H1 (cell line): ENCODE data around the gene ANAPC5. TPM values are rescaled to one million over a fixed set of nuclear protein-coding genes. Genes with fewer than 3 reads are reported as not detected.

Experiments
- BRCA1 ChIP-seq: IDR thresholded peaks from 2 replicates; pipeline ENCODE4 v1.6.1; 2012; ENCODE audit warnings: low read depth, low read length, improper control_type of control experiment
- HDAC2 ChIP-seq, 2 experiments: fragments of 300-600 bp in 1 of 2; sonication (generic) in 1 of 2; IDR thresholded peaks; 2 replicates each; pipeline ENCODE4 v1.6.1; 2011 to 2012; ENCODE audit warnings: low read depth in 2 of 2, low read length in 2 of 2, mild to moderate bottlenecking in 2 of 2, moderate library complexity in 2 of 2, borderline replicate concordance in 1 of 2, inconsistent platforms in 1 of 2
- KDM5A ChIP-seq: fragments of 200-600 bp; IDR thresholded peaks from 2 replicates; pipeline ENCODE4 v1.7.1; 2012; ENCODE audit warnings: mild to moderate bottlenecking, low read length, inconsistent platforms, mixed read lengths
- NANOG ChIP-seq: IDR thresholded peaks from 2 replicates; pipeline ENCODE4 v1.6.1; 2011; ENCODE audit warnings: low read length, low read depth, mild to moderate bottlenecking, inconsistent platforms; ENCODE audit not compliant: insufficient read depth, poor library complexity, severe bottlenecking
- RBBP5 ChIP-seq: IDR thresholded peaks from 2 replicates; pipeline ENCODE4 v1.7.1; 2012; ENCODE audit warnings: low read depth, mild to moderate bottlenecking, inconsistent platforms, low read length, moderate library complexity, borderline replicate concordance
- SIX5 ChIP-seq: IDR thresholded peaks from 2 replicates; pipeline ENCODE4 v1.6.1; 2011; ENCODE audit warnings: mild to moderate bottlenecking, low read depth, low read length
- SP1 ChIP-seq: IDR thresholded peaks from 2 replicates; pipeline ENCODE4 v1.6.1; 2011; ENCODE audit warnings: low read depth, low read length
- SP4 ChIP-seq: IDR thresholded peaks from 2 replicates; pipeline ENCODE4 v1.6.1; 2012; ENCODE audit warnings: low read length, inconsistent platforms
- TBP ChIP-seq: IDR thresholded peaks from 2 replicates; pipeline ENCODE4 v1.6.1; 2011; ENCODE audit warnings: low read depth, low read length, improper control_type of control experiment
- polyA plus RNA-seq, 7 experiments: library from polyadenylated mRNA; depleted of rRNA in 3 of 7; stranded (reverse) in 5 of 7; unstranded in 2 of 7; fragments of >200 nt in 5 of 7; fragments of 200-250 nt in 2 of 7; gene quantifications; 1 replicate in 5 of 7; 2 replicates in 1 of 7; 4 replicates in 1 of 7; pipeline versions ENCODE4 v1.2.1 to v1.2.3, GENCODE V29; 2011 to 2013; ENCODE audit warnings: missing spikeins in 2 of 7, mixed read lengths in 2 of 7
- total RNA-seq: library from RNA; stranded (reverse); fragmentation: NEBNext Ultra II Directional; extraction: Animal tissue kit (Norgen Biotek cat#: 25700); gene quantifications from 2 replicates; pipeline ENCODE4 v1.2.1, GENCODE V29; 2021
- TF ChIP-seq, protein P1 (sequence below): fragments of 300-600 bp; sonication (generic); IDR thresholded peaks from 2 replicates; pipeline ENCODE4 v1.7.1; 2012; ENCODE audit warnings: low read length, moderate library complexity, mild to moderate bottlenecking, inconsistent platforms; ENCODE audit not compliant: insufficient replicate concordance
- TF ChIP-seq, protein P2 (sequence below): IDR thresholded peaks from 2 replicates; pipeline ENCODE4 v1.6.1; 2012; ENCODE audit warnings: inconsistent platforms

ANAPC5 gene
- total and polyA plus RNA-seq, 2 of the 8 experiments (the other 6 are each of a cell fraction or from before 2014, with no cell fraction given), result 103 to 127 TPM

DNA sequence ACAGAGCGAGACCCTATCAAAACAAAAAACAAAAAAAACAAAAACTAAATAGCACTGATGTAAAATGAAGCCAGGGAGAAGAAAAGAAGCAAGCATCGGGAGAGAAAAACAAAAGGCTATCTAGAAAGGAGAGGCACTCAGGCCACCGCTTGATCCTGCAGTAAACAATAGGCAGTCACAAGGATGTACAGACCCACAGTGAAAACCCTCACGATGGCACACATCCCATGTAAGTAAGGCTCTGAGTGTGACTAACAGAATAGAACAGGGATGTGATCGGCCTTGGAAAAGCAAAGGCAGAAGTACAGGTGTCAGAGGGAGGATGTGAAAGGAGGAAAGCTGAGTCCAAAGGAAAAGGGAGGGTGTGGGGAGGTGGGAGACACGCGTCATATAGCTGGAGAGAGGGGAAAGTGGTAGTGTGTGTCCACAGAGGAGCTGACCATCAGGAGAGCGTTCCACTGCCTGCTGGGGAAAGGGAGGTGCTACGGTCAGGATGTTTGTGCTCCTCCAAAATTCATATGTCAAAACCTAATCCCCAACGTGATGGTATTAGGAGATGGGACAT, 87.2 kb downstream of the ANAPC5 start (continued):
- TF ChIP-seq, protein P1, sequence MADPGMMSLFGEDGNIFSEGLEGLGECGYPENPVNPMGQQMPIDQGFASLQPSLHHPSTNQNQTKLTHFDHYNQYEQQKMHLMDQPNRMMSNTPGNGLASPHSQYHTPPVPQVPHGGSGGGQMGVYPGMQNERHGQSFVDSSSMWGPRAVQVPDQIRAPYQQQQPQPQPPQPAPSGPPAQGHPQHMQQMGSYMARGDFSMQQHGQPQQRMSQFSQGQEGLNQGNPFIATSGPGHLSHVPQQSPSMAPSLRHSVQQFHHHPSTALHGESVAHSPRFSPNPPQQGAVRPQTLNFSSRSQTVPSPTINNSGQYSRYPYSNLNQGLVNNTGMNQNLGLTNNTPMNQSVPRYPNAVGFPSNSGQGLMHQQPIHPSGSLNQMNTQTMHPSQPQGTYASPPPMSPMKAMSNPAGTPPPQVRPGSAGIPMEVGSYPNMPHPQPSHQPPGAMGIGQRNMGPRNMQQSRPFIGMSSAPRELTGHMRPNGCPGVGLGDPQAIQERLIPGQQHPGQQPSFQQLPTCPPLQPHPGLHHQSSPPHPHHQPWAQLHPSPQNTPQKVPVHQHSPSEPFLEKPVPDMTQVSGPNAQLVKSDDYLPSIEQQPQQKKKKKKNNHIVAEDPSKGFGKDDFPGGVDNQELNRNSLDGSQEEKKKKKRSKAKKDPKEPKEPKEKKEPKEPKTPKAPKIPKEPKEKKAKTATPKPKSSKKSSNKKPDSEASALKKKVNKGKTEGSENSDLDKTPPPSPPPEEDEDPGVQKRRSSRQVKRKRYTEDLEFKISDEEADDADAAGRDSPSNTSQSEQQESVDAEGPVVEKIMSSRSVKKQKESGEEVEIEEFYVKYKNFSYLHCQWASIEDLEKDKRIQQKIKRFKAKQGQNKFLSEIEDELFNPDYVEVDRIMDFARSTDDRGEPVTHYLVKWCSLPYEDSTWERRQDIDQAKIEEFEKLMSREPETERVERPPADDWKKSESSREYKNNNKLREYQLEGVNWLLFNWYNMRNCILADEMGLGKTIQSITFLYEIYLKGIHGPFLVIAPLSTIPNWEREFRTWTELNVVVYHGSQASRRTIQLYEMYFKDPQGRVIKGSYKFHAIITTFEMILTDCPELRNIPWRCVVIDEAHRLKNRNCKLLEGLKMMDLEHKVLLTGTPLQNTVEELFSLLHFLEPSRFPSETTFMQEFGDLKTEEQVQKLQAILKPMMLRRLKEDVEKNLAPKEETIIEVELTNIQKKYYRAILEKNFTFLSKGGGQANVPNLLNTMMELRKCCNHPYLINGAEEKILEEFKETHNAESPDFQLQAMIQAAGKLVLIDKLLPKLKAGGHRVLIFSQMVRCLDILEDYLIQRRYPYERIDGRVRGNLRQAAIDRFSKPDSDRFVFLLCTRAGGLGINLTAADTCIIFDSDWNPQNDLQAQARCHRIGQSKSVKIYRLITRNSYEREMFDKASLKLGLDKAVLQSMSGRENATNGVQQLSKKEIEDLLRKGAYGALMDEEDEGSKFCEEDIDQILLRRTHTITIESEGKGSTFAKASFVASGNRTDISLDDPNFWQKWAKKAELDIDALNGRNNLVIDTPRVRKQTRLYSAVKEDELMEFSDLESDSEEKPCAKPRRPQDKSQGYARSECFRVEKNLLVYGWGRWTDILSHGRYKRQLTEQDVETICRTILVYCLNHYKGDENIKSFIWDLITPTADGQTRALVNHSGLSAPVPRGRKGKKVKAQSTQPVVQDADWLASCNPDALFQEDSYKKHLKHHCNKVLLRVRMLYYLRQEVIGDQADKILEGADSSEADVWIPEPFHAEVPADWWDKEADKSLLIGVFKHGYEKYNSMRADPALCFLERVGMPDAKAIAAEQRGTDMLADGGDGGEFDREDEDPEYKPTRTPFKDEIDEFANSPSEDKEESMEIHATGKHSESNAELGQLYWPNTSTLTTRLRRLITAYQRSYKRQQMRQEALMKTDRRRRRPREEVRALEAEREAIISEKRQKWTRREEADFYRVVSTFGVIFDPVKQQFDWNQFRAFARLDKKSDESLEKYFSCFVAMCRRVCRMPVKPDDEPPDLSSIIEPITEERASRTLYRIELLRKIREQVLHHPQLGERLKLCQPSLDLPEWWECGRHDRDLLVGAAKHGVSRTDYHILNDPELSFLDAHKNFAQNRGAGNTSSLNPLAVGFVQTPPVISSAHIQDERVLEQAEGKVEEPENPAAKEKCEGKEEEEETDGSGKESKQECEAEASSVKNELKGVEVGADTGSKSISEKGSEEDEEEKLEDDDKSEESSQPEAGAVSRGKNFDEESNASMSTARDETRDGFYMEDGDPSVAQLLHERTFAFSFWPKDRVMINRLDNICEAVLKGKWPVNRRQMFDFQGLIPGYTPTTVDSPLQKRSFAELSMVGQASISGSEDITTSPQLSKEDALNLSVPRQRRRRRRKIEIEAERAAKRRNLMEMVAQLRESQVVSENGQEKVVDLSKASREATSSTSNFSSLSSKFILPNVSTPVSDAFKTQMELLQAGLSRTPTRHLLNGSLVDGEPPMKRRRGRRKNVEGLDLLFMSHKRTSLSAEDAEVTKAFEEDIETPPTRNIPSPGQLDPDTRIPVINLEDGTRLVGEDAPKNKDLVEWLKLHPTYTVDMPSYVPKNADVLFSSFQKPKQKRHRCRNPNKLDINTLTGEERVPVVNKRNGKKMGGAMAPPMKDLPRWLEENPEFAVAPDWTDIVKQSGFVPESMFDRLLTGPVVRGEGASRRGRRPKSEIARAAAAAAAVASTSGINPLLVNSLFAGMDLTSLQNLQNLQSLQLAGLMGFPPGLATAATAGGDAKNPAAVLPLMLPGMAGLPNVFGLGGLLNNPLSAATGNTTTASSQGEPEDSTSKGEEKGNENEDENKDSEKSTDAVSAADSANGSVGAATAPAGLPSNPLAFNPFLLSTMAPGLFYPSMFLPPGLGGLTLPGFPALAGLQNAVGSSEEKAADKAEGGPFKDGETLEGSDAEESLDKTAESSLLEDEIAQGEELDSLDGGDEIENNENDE, result no peak
- TF ChIP-seq, protein P2, sequence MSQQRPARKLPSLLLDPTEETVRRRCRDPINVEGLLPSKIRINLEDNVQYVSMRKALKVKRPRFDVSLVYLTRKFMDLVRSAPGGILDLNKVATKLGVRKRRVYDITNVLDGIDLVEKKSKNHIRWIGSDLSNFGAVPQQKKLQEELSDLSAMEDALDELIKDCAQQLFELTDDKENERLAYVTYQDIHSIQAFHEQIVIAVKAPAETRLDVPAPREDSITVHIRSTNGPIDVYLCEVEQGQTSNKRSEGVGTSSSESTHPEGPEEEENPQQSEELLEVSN, result no peak
- TF ChIP-seq HDAC2 (IDR thresholded peaks at IDR 0.05; ENCODE audit: borderline replicate concordance in 1 of 2, low read depth in 2 of 2, low read length in 2 of 2) (no peak), SP1 (no peak), BRCA1 (no peak), RBBP5 (no peak), SP4 (no peak), TBP (no peak), KDM5A (no peak), NANOG (no peak), SIX5 (no peak)
